GM18858 (cell line): ENCODE results near the gene FAM107A.

Experiments
- ATAC-seq: cut with Tn5 transposase; IDR thresholded peaks from one replicate; pipeline ENCODE4 v1.9.1; 2021; ENCODE audit not compliant: unreplicated experiment

The FAM107A gene

DNA sequence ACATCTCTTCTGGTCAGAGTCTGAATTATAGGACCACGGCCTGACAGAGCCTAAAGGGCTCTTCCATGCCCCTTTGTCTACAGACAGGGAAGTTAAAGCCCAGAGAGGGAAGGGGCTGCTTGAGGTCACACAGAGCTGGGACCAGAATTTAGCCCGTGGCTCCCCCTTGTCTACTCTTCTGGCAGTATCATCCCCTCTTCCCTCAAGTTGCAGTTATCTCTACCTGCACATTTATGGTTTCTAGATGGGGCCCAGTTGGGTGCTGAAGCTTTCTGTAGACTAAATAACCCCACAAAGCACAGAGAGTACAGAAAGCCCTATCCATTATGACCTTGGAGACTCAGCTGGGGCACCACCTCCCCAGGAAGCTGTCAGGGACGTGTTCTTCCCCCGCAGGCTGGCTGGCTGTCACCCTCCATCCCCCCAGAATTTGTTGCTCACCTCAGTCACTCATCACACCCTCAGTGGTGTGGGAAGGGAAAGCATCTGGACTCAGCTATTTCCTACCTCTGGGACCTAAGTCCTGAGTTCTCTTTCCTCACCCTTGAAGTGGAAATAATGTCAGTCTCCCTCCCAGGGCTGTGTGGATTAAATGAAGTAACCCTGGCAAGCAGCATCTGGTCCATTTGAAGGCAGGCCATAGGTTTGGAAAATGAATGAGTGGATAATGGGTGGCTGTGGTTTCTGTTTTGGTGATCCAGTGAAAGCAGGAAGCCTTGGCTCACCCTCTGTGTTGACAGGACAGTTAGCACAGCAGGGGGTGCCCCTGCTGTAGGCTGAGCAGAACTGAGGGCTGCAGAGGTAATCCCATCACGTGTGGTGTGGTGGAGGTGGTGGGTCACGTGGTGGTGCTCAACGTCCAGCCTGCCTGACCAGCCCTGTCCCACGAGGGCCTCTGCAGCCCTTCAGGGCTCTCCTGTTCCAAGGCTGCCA, 56.5 kb downstream of the FAM107A start:
- ATAC-seq = no peak

DNA sequence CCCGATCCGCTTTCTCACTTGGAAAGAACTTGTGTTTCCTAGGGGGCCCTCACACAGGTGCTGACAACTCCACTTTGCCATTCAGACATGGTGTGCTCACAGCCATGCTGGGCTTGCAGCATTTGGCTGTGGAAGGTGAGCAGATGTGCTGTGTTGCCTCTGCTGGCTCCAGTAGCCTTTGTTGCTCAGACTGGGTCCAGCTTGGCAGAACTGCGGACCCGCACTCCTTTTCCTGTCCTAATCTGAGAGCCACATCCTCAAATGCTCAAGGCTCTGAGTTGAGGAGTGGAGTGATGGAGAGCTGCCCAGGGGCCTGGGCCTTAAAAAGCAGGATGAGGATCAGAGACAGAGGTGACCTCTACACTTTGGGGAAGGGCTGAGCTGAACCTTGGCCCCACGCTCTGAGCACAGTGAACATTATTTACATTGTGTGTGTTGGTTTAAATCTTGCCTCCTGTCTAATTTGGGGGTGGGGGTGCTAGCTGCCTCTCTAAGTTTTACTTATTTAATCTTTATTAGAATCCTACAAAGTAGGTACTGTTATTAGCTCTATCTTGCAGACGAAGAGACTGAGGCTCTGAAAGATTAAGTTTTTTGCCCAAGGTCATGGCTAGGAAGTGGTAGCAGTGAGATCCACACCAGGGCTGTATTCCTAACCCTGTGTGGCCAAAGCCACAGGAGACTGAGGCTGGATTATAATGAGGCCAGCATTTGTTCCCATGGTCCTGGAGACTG, 57.4 kb downstream of the FAM107A start:
- no peak for ATAC-seq

DNA sequence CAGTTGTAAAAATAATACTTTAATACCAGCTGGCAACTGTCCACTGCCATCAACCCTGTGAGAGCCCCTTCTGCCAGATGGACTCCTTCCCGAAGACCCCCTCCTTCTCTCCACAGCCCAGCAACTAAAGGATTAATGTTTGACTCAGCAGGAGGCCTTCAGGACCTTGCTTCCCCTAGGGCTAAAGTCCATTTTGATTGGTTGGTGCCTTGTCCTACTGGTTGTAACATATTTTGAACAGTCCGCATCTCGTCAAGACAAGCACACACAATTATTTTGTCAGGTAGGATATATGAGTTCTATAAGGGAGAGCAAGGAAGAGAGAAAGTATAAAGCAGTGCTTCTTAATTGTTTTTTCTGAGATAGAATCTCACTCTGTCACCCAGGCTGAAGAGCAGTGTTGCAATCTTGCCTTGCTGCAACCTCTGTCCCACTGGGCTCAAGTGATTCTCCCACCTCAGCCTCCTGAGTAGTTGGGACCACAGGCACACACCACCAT, 58.9 kb downstream of the FAM107A start:
- no peak for ATAC-seq

DNA sequence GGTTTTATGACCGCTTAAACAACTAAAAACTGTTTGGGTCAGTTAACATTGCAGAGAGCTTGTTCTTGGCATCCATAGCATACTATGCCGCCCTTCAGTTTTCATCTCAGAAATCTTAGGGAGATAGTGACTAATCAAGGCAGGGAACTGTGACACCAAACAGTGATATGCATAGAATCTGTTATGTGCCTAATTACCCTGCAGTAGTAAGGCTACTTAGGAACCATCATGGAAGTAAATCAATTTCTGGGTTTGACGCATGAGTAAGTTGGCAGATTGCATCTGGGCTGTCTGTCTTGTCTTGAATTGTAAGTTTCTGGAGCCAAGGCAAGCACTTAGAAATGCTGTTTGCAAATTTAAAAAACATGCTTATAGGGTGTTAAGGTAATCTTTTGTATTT, 62.8 kb downstream of the FAM107A start:
- no peak for ATAC-seq
